Spleen (tissue), 11 donors: ENCODE measurements around the gene SUMF2. TPM values are rescaled to one million over a fixed set of nuclear protein-coding genes. Genes with fewer than 3 reads are reported as not detected.
"Not testable (repeated sequence)": the region's sequence is repeated elsewhere in the genome, so short reads cannot be mapped to it uniquely, and the experiment has no call there.

Experiments used
- DNase-seq: peaks from one replicate; pipeline ENCODE4 v3.0.0-alpha.2; 2020
- H3K27ac ChIP-seq, 8 donors: fragments of 200-600 bp; sonication (generic) in 7 of 8; 1 replicate in 4 of 8; 2 replicates in 4 of 8; pipeline versions ENCODE4 v1.5.0 to v1.8.0; 2016 to 2021; ENCODE audit warnings: inconsistent platforms in 4 of 8, mild to moderate bottlenecking in 4 of 8, moderate library complexity in 1 of 8
- H3K27me3 ChIP-seq, 7 donors: fragments of 200-600 bp; sonication (generic) in 6 of 7; replicated peaks in 1 of 7; 1 replicate in 4 of 7; 2 replicates in 3 of 7; pipeline versions ENCODE4 v1.5.0 to v1.8.0; 2016 to 2021; ENCODE audit warnings: inconsistent platforms in 3 of 7, mild to moderate bottlenecking in 1 of 7
- H3K36me3 ChIP-seq, 6 donors: fragments of 200-600 bp; sonication (generic) in 5 of 6; 1 replicate in 4 of 6; 2 replicates in 2 of 6; pipeline versions ENCODE4 v1.5.0 to v1.8.0; 2016 to 2021; ENCODE audit warnings: inconsistent platforms in 2 of 6
- H3K4me1 ChIP-seq, 6 donors: fragments of 200-600 bp; sonication (generic) in 5 of 6; 1 replicate in 3 of 6; 2 replicates in 3 of 6; pipeline versions ENCODE4 v1.5.0 to v1.8.0; 2016 to 2021; ENCODE audit warnings: inconsistent platforms in 3 of 6
- H3K4me3 ChIP-seq, 8 donors: fragments of 200-600 bp; sonication (generic) in 7 of 8; 1 replicate in 4 of 8; 2 replicates in 4 of 8; pipeline versions ENCODE4 v1.5.0 to v1.8.0; 2016 to 2021; ENCODE audit warnings: inconsistent platforms in 4 of 8, mild to moderate bottlenecking in 4 of 8, moderate library complexity in 2 of 8
- H3K9me3 ChIP-seq, 8 donors: fragments of 200-600 bp; sonication (generic) in 7 of 8; 1 replicate in 4 of 8; 2 replicates in 4 of 8; pipeline versions ENCODE4 v1.5.0 to v1.8.0; 2016 to 2021; ENCODE audit warnings: inconsistent platforms in 4 of 8
- CTCF ChIP-seq, 11 experiments: fragments of 200-600 bp in 7 of 11; fragments of 450-650 bp in 4 of 11; sonication (generic) in 4 of 11; IDR thresholded peaks in 8 of 11; conservative IDR thresholded peaks in 3 of 11; 1 replicate in 7 of 11; 2 replicates in 4 of 11; pipeline versions ENCODE4 v1.4.0 to v1.8.0; 2016 to 2021; ENCODE audit warnings: antibody characterized with exemption in 11 of 11, inconsistent platforms in 4 of 11, mild to moderate bottlenecking in 1 of 11
- POLR2A ChIP-seq, 3 donors: fragments of 450-650 bp; IDR thresholded peaks; one replicate each; pipeline ENCODE4 v1.5.1; 2017; ENCODE audit warnings: antibody characterized with exemption in 3 of 3, mild to moderate bottlenecking in 1 of 3
- POLR2AphosphoS5 ChIP-seq, 3 donors: sonication (generic); formaldehyde crosslinking; IDR thresholded peaks; one replicate each; pipeline ENCODE4 v1.5.1; 2017; ENCODE audit warnings: antibody characterized with exemption in 3 of 3
- WGBS, 5 donors: extraction: QIAGEN DNeasy Blood & Tissue Kit in 3 of 5; methylation state at CpG; one replicate each; pipeline versions ENCODE4 v1.1.5 to v1.1.7; 2013 to 2018; 5-methylcytosine and 5-hydroxymethylcytosine counted together
- intact Hi-C: fragments of 100-400 bp; cut with DNase I; formaldehyde crosslinking; loops from one replicate; pipeline ENCODE4 v1.15.0; 2023; ENCODE audit warnings: low total_unique reads
- polyA plus RNA-seq, 3 donors: library from polyadenylated mRNA; stranded (reverse); fragments of 200-250 nt; gene quantifications; one replicate each; pipeline ENCODE4 v1.2.1, GENCODE V29; 2013
- total RNA-seq, 7 donors: library from RNA; depleted of rRNA in 3 of 7; stranded (reverse); fragments of >200 nt in 3 of 7; fragmentation: NEBNext Ultra II Directional in 4 of 7; extraction: Animal tissue kit (Norgen Biotek cat#: 25700) in 4 of 7; gene quantifications; one replicate each; pipeline versions ENCODE4 v1.1.0 to v1.2.1, GENCODE V29; 2016 to 2021
- donor health status: healthy with polysubstance abuse.
- donor health status: DM: no; HTN: no; CAD: no; lungs with moderate emphysema.
- donor health status: DM: no; HTN: no; CAD: no.
- donor health status: Bipolar disorder and iron deficiency.
- donor health status: healthy.
- donor health status: DM: no; HTN: no; CAD: no.
- donor health status: DM: yes; HTN: yes; CAD: no.

Gene SUMF2
- total and polyA plus RNA-seq, 10 donors: 57.1 to 145 (median 119) TPM

GRCh38 chr7:56053379-56053778 is 10.7 kb upstream of the SUMF2 start:
- TF ChIP-seq POLR2AphosphoS5 (IDR thresholded peaks at IDR 0.05) (no peak), CTCF (IDR thresholded peaks at IDR 0.05 in 8 of 11, conservative IDR thresholded peaks at IDR 0.05 in 3 of 11) (no peak), POLR2A (IDR thresholded peaks at IDR 0.05) (no peak)
- DNase-seq: peak; percentile 9
- no peak overlapping the region for H3K4me3 ChIP-seq
- H3K27me3 ChIP-seq: no peaks in the 10 kb centered on the region
- no peaks in the 10 kb centered on the region for H3K9me3 ChIP-seq
- intact Hi-C loops: loop anchor here (10.0 kb wide), 1 partner anchor 51 kb away; the partner anchor contains the start of gene CHCHD2
- H3K27ac ChIP-seq: no peak overlapping the region
- peaks cover 12 to 56% (median 47%) of the 10 kb centered on the region in 6 donors for H3K4me1 ChIP-seq
- H3K36me3 ChIP-seq: peaks cover 0 to 57% (median 48%) of the 10 kb centered on the region in 6 donors
- WGBS, 5 donors: 76 to 87% (median 84%) methylated on average over 9 of the region's 9 CpGs

- peaks cover 0 to 63% (median 54%) of the 10 kb centered on the region in 6 donors for H3K36me3 ChIP-seq
- WGBS, 5 donors: 83 to 88% (median 86%) methylated on average over 2 of the region's 2 CpGs
- peaks cover 12 to 52% (median 44%) of the 10 kb centered on the region in 6 donors for H3K4me1 ChIP-seq
- intact Hi-C loops: loop anchor here (10.0 kb wide), 1 partner anchor 51 kb away; the partner anchor contains the start of gene CHCHD2
- no peaks in the 10 kb centered on the region for H3K27me3 ChIP-seq
- H3K9me3 ChIP-seq: no peaks in the 10 kb centered on the region
- TF ChIP-seq POLR2AphosphoS5 (IDR thresholded peaks at IDR 0.05) (no peak), CTCF (IDR thresholded peaks at IDR 0.05 in 8 of 11, conservative IDR thresholded peaks at IDR 0.05 in 3 of 11) (no peak), POLR2A (IDR thresholded peaks at IDR 0.05) (no peak)
- no peak for DNase-seq
- no peak overlapping the region for H3K27ac ChIP-seq
- H3K4me3 ChIP-seq: no peak overlapping the region
Observed at GRCh38 chr7:56053993-56054392, 10.1 kb upstream of the SUMF2 start.

GRCh38 chr7:56062382-56062781 is 1.7 kb upstream of the SUMF2 start:
- no peak for TF ChIP-seq POLR2AphosphoS5 (IDR thresholded peaks at IDR 0.05)
- no peak for TF ChIP-seq POLR2A (IDR thresholded peaks at IDR 0.05)
- no peak for TF ChIP-seq CTCF (IDR thresholded peaks at IDR 0.05 in 8 of 11, conservative IDR thresholded peaks at IDR 0.05 in 3 of 11)
- Histone ChIP-seq H3K4me3 (no peak overlapping the region), H3K4me1 (peaks cover 0 to 51% (median 26%) of the 10 kb centered on the region in 6 donors), H3K27me3 (no peaks in the 10 kb centered on the region), H3K27ac (peak overlapping the region in 4 of 8 donors; percentile 5 to 93 (median 26)), H3K9me3 (no peaks in the 10 kb centered on the region), H3K36me3 (peaks cover 0 to 61% (median 53%) of the 10 kb centered on the region in 6 donors)
- no peak for DNase-seq
- 60 to 79% (median 65%) methylated on average over 2 of the region's 2 CpGs for WGBS, 5 donors
- intact Hi-C loops: no loop called here

- intact Hi-C loops: no loop called here
- peak overlapping the region in 6 of 8 donors; percentile 84 to 99 (median 89) for H3K4me3 ChIP-seq
- H3K27ac ChIP-seq: peak overlapping the region; percentile 91 to 97 (median 92)
- peaks cover 0 to 51% (median 26%) of the 10 kb centered on the region in 6 donors for H3K4me1 ChIP-seq
- H3K36me3 ChIP-seq: peaks cover 0 to 53% (median 43%) of the 10 kb centered on the region in 6 donors
- no peak for TF ChIP-seq CTCF (IDR thresholded peaks at IDR 0.05 in 8 of 11, conservative IDR thresholded peaks at IDR 0.05 in 3 of 11)
- TF ChIP-seq POLR2A (IDR thresholded peaks at IDR 0.05): no peak
- TF ChIP-seq POLR2AphosphoS5 (IDR thresholded peaks at IDR 0.05): no peak
- DNase-seq: no peak
- 75 to 83% (median 80%) methylated on average over 7 of the region's 7 CpGs for WGBS, 5 donors
- H3K27me3 ChIP-seq: no peaks in the 10 kb centered on the region
- H3K9me3 ChIP-seq: no peaks in the 10 kb centered on the region
Observed at GRCh38 chr7:56063500-56063881, 595 bp upstream of the SUMF2 start.

- intact Hi-C loops, H3K4me3 ChIP-seq, H3K9me3 ChIP-seq, H3K27ac ChIP-seq, H3K27me3 ChIP-seq: not testable (repeated sequence)
- DNase-seq: peak; percentile 62
- H3K36me3 ChIP-seq: peaks cover 0 to 53% (median 41%) of the 10 kb centered on the region in 6 donors
- H3K4me1 ChIP-seq: peaks cover 0 to 45% (median 26%) of the 10 kb centered on the region in 6 donors
- WGBS, 5 donors: 96 to 97% (median 96%) methylated on average over 13 of the region's 13 CpGs
Observed at GRCh38 chr7:56066376-56066775, 2.3 kb downstream of the SUMF2 start.
